Thymus (tissue), 14 donors: ENCODE data around the gene THOC7. TPM values are rescaled to one million over a fixed set of nuclear protein-coding genes. Genes with fewer than 3 reads are reported as not detected.

Experiments used
- DNase-seq, 9 donors: peaks; one replicate each; pipeline ENCODE4 v3.0.0-alpha.2; 2013; ENCODE audit warnings: low spot score in 9 of 9, low read depth in 6 of 9, missing footprints in 1 of 9
- H3K27ac ChIP-seq, 2 donors: one replicate each; pipeline ENCODE4 v1.5.1; 2013; ENCODE audit warnings: control low read depth in 1 of 2, low read depth in 1 of 2, low read length in 1 of 2, mild to moderate bottlenecking in 1 of 2, moderate library complexity in 1 of 2
- H3K27me3 ChIP-seq, 2 donors: one replicate each; pipeline ENCODE4 v1.5.1; 2013; ENCODE audit warnings: low read length in 1 of 2; ENCODE audit not compliant: control insufficient read depth in 2 of 2, insufficient read depth in 1 of 2
- H3K36me3 ChIP-seq, 2 donors: one replicate each; pipeline ENCODE4 v1.5.1; 2013; ENCODE audit warnings: low read length in 1 of 2, mild to moderate bottlenecking in 1 of 2, moderate library complexity in 1 of 2; ENCODE audit not compliant: control insufficient read depth in 2 of 2, insufficient read depth in 2 of 2
- H3K4me1 ChIP-seq, 2 donors: one replicate each; pipeline ENCODE4 v1.5.1; 2013; ENCODE audit warnings: low read length in 2 of 2; ENCODE audit not compliant: control insufficient read depth in 2 of 2, insufficient read depth in 2 of 2
- H3K4me3 ChIP-seq, 2 donors: one replicate each; pipeline ENCODE4 v1.5.1; 2013; ENCODE audit warnings: low read length in 2 of 2, control low read depth in 1 of 2, mild to moderate bottlenecking in 1 of 2
- H3K9me3 ChIP-seq, 2 donors: one replicate each; pipeline ENCODE4 v1.5.1; 2013; ENCODE audit warnings: low read length in 1 of 2, mild to moderate bottlenecking in 1 of 2; ENCODE audit not compliant: control insufficient read depth in 2 of 2, insufficient read depth in 1 of 2
- WGBS: extraction: QIAGEN DNeasy Blood & Tissue Kit; methylation state at CpG from one replicate; pipeline ENCODE4 v1.1.7; 2013; 5-methylcytosine and 5-hydroxymethylcytosine counted together
- long read RNA-seq, 10 donors: transcript quantifications; one replicate each; lab custom pipeline, GENCODE V29; 2026
- polyA plus RNA-seq: library from polyadenylated mRNA; stranded (reverse); fragments of 200-250 nt; gene quantifications from one replicate; pipeline ENCODE4 v1.2.3, GENCODE V29; 2013
- total RNA-seq: library from RNA; stranded (reverse); fragments of 120-200 nt; gene quantifications from one replicate; pipeline ENCODE4 v1.2.4, GENCODE V29; 2013
- donor health status: healthy.

The THOC7 gene
- total RNA-seq (73.8 TPM), polyA plus RNA-seq (148 TPM)
- long read RNA-seq, donor 1, transcript THOC7-201 (8 exons, 990 nt) = major isoform, 5 of 5 reads
- long read RNA-seq, donor 1, partial matches to known transcripts = 0 of 5 reads
- long read RNA-seq, donor 1, other reads (novel, unspliced or antisense) = 0 of 5 reads
- long read RNA-seq, donor 2, transcript THOC7-204 (7 exons, 836 nt) = minor isoform, 6 of 84 reads
- long read RNA-seq, donor 2, transcript THOC7-201 (8 exons, 990 nt) = major isoform, 58 of 84 reads
- long read RNA-seq, donor 2, partial matches to known transcripts = 19 of 84 reads
- long read RNA-seq, donor 2, other reads (novel, unspliced or antisense) = 0 of 84 reads
- long read RNA-seq, donor 3, transcript THOC7-201 (8 exons, 990 nt) = major isoform, 59 of 112 reads
- long read RNA-seq, donor 3, partial matches to known transcripts = 47 of 112 reads
- long read RNA-seq, donor 3, other reads (novel, unspliced or antisense) = 0 of 112 reads
- long read RNA-seq, donor 4, transcript THOC7-201 (8 exons, 990 nt) = major isoform, 19 of 39 reads
- long read RNA-seq, donor 4, partial matches to known transcripts = 17 of 39 reads
- long read RNA-seq, donor 4, other reads (novel, unspliced or antisense) = 0 of 39 reads
- long read RNA-seq, donor 5, transcript THOC7-204 (7 exons, 836 nt) = minor isoform, 9 of 151 reads
- long read RNA-seq, donor 5, transcript THOC7-201 (8 exons, 990 nt) = major isoform, 53 of 151 reads
- long read RNA-seq, donor 5, partial matches to known transcripts = 85 of 151 reads
- long read RNA-seq, donor 5, other reads (novel, unspliced or antisense) = 0 of 151 reads
- long read RNA-seq, donor 6, transcript THOC7-201 (8 exons, 990 nt) = major isoform, 35 of 45 reads
- long read RNA-seq, donor 6, partial matches to known transcripts = 8 of 45 reads
- long read RNA-seq, donor 6, other reads (novel, unspliced or antisense) = 0 of 45 reads
- long read RNA-seq, donor 7, transcript THOC7-201 (8 exons, 990 nt) = major isoform, 30 of 58 reads
- long read RNA-seq, donor 7, partial matches to known transcripts = 26 of 58 reads
- long read RNA-seq, donor 7, other reads (novel, unspliced or antisense) = 0 of 58 reads
- long read RNA-seq, donor 8, transcript THOC7-201 (8 exons, 990 nt) = major isoform, 16 of 18 reads
- long read RNA-seq, donor 8, partial matches to known transcripts = 0 of 18 reads
- long read RNA-seq, donor 8, other reads (novel, unspliced or antisense) = 0 of 18 reads
- long read RNA-seq, donor 9, transcript THOC7-201 (8 exons, 990 nt) = major isoform, 26 of 43 reads
- long read RNA-seq, donor 9, partial matches to known transcripts = 15 of 43 reads
- long read RNA-seq, donor 9, other reads (novel, unspliced or antisense) = 0 of 43 reads
- long read RNA-seq, donor 10, transcript THOC7-201 (8 exons, 990 nt) = major isoform, 26 of 42 reads
- long read RNA-seq, donor 10, partial matches to known transcripts = 13 of 42 reads
- long read RNA-seq, donor 10, other reads (novel, unspliced or antisense) = 0 of 42 reads

DNA sequence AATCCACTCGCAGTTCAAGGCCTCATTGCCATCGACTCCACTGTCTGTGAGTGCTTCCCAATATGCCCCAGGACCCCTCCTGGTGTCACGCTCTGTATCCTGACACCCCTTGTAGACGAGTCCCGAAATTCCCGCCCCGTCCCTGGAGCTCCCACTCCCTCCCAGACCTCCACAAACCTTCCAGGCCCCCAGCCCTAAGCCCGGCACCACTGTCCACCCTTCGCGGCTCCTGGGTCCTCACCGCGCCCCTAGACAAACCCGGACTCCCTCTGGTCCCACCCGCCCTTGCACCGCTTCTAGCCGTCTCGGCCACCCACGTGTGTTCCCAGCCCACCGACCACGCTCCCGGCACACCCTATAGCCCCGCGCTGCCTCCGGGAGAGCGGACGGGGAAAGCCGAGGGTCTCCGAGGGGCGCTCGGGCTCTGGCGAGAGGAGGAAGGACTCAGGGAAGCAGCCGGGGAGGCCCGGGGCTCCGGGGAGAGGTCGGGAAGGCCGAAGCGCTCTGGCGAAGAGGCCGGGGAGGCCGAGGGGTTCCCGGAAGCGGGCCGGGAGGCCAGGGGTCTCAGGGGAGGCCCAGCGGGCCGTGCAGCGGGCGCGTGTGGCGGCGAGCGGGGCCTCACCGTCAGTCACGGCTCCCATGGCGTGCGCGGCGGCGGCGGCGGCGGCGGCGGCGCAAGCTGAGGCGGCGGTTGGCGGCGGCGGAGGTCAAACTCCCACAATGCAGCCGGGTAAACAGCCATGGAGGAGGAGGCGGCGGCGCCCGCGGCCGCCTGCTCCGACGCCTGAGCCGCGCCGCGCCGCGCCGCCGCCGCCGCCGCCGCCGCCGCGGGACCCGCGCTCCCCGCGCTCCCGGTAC is at the start of gene THOC7, which contains the start of gene ATXN7:
Gene THOC7 (minus strand): TSS at position 656 of the 858 bp plus-strand sequence. CDS start 15 bp downstream, at position 641.
Gene ATXN7 (plus strand): TSS at position 718 of the 858 bp plus-strand sequence. CDS start 48,732 bp downstream, outside the sequence.
- peak within 1 kb of the TSS; percentile 62 to 86 for H3K27ac ChIP-seq
- under 1% methylated on average over 98 of the region's 98 CpGs for WGBS
- H3K9me3 ChIP-seq = no peaks in the 10 kb centered on the region
- peaks cover 6 to 8% of the 10 kb centered on the region in 2 donors for H3K4me1 ChIP-seq
- H3K4me3 ChIP-seq = peak within 1 kb of the TSS; percentile 76 to 82
- no peaks in the 10 kb centered on the region for H3K27me3 ChIP-seq
- DNase-seq = peak in 6 of 9 donors; percentile 35 to 77 (median 48)
- peaks cover 0 to 8% of the 10 kb centered on the region in 2 donors for H3K36me3 ChIP-seq

- Histone ChIP-seq H3K27me3 (no peaks in the 10 kb centered on the region), H3K36me3 (peaks cover 3 to 19% of the 10 kb centered on the region in 2 donors), H3K4me1 (peaks cover 13 to 19% of the 10 kb centered on the region in 2 donors), H3K4me3 (peak overlapping the region; percentile 52 to 83), H3K27ac (peak overlapping the region; percentile 58 to 92), H3K9me3 (no peaks in the 10 kb centered on the region)
- peak in 4 of 9 donors; percentile 20 to 46 (median 24) for DNase-seq
- 21% methylated on average over 46 of the region's 46 CpGs for WGBS
Observed at GRCh38 chr3:63912768-63913588, 49.4 kb upstream of the THOC7 start.

DNA sequence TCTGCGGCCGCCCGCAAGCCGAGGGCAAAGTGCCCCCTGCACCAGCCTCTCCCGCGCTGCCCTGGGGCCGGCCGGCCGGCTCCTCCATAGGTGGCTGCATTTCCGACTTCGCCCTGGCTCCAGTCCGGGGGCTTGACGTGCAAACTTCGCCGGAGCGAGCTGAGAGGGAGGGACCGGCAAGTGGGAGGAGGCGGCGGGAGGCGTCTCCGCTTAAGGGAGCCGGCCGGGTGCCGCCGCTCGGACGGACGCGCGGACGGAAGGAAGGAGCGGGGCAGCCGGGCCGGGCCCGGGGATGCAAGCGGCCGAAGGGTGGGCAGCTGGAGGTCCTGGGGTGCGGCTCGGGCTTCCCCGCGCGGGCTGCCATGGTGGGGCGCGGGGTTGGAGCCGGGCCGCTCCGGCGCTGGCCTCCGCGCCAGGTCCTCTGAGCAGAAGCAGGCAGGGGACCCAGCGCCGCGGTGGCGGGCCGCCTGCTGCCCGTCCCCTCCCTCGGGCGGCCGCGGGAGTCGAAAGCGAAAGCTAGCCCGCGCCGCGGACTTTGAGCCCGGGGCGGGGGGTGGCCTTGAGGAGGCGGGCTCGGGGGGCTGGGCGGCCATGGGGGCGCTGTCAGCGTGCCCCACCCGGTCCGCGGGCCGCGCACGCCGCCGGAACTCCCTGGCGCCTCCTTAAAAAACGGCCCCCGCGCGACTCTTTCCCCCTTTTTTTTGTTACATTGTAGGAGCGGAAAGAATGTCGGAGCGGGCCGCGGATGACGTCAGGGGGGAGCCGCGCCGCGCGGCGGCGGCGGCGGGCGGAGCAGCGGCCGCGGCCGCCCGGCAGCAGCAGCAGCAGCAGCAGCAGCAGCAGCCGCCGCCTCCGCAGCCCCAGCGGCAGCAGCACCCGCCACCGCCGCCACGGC is 48.5 kb upstream of the THOC7 start, which contains the start of gene SCAANT1:
Gene SCAANT1 (minus strand): TSS at position 511 of the 895 bp plus-strand sequence.
- DNase-seq = peak in 7 of 9 donors; percentile 53 to 85 (median 65)
- peaks cover 13 to 19% of the 10 kb centered on the region in 2 donors for H3K4me1 ChIP-seq
- H3K27ac ChIP-seq = peak within 1 kb of the TSS; percentile 86 to 92
- H3K4me3 ChIP-seq = peak within 1 kb of the TSS; percentile 56 to 83
- no peaks in the 10 kb centered on the region for H3K27me3 ChIP-seq
- H3K9me3 ChIP-seq = no peaks in the 10 kb centered on the region
- WGBS = under 1% methylated on average over 115 of the region's 115 CpGs
- peaks cover 0 to 14% of the 10 kb centered on the region in 2 donors for H3K36me3 ChIP-seq

- DNase-seq = peak in 2 of 9 donors; percentile 19 to 41
- peaks cover 13 to 19% of the 10 kb centered on the region in 2 donors for H3K4me1 ChIP-seq
- under 1% methylated on average over 18 of the region's 18 CpGs for WGBS
Observed at GRCh38 chr3:63911509-63911872, 47.9 kb upstream of the THOC7 start.

DNA sequence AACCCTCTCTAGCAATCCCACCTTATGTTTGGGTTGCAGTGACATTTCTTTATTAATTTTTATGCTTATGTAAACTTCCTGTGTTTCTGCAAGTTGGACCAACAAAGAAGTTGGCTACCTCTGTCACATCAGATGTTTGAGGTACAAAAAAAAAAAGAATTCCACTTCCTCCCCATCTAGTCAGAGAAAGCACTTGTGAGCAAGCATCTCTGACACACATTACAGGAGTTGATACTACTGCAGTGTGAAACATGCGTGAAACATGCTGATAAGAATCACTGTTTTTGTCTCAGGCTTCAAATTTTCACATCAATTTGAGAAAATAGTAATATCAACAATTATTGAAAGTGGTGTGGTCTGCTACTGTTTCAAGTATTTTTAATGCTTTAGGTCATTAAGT is 47.3 kb upstream of the THOC7 start:
- 5% methylated on average over 1 of the region's 1 CpG for WGBS
- Histone ChIP-seq H3K9me3 (no peaks in the 10 kb centered on the region), H3K27ac (peak overlapping the region; percentile 26 to 86), H3K4me3 (peak overlapping the region; percentile 11 to 83), H3K27me3 (no peaks in the 10 kb centered on the region), H3K36me3 (peaks cover 0 to 6% of the 10 kb centered on the region in 2 donors), H3K4me1 (peaks cover 13 to 19% of the 10 kb centered on the region in 2 donors)
- DNase-seq = peak in 7 of 9 donors; percentile 33 to 77 (median 41)

More at GRCh38 chr3:63911509-63911872, 47.9 kb upstream of the THOC7 start:
- Histone ChIP-seq H3K9me3 (no peaks in the 10 kb centered on the region), H3K4me3 (peak overlapping the region; percentile 56 to 83), H3K36me3 (peaks cover 0 to 10% of the 10 kb centered on the region in 2 donors), H3K27me3 (no peaks in the 10 kb centered on the region), H3K27ac (peak overlapping the region; percentile 86 to 92)

GRCh38 chr3:63910001-63910400 is 46.4 kb upstream of the THOC7 start:
- WGBS = 97% methylated on average over 4 of the region's 4 CpGs
- Histone ChIP-seq H3K27ac (no peak overlapping the region), H3K4me1 (peaks cover 13 to 19% of the 10 kb centered on the region in 2 donors), H3K27me3 (no peaks in the 10 kb centered on the region), H3K4me3 (no peak overlapping the region), H3K36me3 (peaks cover 0 to 4% of the 10 kb centered on the region in 2 donors), H3K9me3 (no peaks in the 10 kb centered on the region)
- no peak for DNase-seq
